NOMO-1 treated with dmso at 0.1 percent for 144 hours (cell line): ENCODE results near the gene ROR2.
A peak's percentile ranks its signal among the peaks of the same experiment; 100 is the strongest.
"Not testable (repeated sequence)": the region's sequence is repeated elsewhere in the genome, so short reads cannot be mapped to it uniquely, and the experiment has no call there.

Experiments used
- DNase-seq: peaks from one replicate; lab custom pipeline; 2025; ENCODE audit not compliant: unreplicated experiment; lab: John Stamatoyannopoulos, UW

The ROR2 gene

DNA sequence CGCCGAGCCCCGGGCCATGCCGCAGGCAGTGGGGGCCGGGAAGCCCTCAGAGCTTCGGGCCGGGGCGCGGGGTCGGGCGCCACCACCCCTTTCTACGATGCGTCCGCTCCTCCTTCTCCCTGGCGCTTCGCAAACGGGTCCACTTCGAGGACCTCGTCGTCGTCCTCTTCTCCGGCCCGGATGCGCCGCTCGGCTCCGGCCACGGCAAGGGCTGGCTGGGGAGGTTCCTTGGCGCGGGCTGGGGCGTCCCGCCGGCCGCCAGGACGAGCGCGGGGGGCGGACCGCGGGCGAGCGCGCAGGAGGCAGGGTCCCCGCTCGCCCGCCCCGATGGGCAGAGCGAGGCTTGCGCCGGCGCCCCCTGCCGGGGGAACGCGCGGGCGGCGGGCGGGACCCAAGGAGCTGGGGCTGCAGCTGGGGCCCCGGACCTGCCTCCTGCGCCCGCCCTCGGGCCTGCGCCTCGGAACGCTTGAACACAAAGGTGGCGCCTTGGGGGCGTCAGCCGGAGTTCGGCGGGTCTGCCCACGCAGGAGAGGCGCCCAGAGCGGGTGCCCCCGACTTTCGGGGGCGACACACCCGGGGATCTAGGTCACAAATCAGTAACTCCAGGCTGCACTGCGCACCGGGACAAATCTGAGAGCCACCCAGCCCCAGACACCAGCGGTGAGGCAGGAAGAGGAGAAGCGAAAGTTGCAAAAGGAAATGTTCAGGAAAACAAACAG lies at the start of gene ROR2:
Gene ROR2, minus strand, starts transcription at position 283 of the 719 bp plus-strand sequence.
- DNase-seq = peak; percentile 17

DNA sequence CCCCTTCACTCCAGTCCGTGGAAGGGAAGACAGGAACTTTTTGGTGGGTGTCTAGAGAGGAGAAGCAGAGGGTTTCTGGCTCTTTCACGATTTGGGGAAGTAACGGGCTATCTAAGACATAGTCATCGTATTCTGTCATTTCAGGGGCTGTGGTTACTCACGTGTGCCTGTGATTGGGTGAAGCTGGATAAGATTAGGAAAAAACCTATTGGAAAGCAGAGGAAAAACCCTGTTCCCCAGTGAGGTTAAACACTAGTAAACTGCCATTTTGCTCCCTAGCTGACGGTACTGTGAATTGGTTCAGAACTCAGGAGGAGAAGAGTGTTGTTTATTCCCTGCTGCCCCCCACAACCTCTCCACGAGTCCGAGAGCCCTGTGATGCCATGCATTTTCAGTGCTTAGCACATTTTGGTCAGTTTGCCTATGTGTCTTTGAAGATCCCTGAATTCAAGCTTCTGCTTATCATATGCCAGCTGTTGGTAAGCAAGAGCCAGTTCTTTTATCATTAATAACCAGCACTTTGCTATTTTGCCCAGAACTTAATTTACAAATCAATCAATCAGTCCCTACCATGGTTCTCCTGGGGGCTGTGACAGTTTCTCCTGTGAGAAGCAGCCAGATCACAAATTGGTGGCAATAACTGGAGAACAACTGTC lies 45.1 kb upstream of the ROR2 start:
- DNase-seq = no peak

DNA sequence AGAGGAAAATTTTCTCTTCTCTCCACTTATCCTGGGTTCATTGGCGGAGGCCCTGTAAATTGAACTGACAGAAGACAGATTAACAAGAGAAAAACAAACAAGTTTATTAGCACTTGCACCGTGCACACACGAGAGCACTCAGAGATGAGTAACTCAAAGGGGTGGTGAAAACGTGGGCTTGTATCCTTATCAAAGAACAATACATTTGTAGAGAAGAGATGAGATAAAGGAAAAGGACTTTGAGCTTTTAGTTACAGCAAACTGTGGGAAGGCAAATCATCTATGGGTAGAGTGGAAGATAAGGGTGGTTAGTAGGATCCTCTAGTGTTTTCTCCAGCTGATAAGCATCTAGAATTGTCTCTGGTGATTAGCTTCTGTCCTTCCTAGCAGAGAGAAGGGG lies 44.4 kb upstream of the ROR2 start:
- no peak for DNase-seq

DNA sequence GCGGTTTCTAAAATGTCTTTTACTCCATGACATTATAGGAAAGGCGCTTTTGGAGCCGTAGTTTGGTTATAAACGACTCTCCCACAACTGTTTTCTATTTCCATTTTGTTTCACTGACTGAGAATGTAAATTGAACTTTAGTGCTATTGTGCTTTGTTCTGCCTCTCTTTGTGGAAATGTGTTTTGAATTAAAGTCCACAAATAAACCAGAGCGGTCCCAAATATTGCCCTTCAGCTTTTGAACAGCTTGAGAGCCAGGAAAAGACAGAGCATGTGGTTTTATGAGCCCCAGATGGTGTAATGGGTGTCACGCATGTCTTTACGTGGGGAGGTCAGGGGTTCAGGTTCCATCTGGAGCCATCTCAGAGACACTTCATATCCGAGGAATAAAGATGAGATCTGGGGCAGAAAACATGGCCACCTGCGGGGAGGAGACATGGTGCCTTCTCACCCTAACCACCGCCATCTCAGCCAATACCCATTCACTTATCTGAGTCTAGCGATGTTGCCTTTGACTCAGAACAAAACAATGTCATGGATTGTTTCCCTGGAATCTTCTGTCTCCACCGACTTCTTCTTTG lies 42.5 kb upstream of the ROR2 start:
- no peak for DNase-seq

DNA sequence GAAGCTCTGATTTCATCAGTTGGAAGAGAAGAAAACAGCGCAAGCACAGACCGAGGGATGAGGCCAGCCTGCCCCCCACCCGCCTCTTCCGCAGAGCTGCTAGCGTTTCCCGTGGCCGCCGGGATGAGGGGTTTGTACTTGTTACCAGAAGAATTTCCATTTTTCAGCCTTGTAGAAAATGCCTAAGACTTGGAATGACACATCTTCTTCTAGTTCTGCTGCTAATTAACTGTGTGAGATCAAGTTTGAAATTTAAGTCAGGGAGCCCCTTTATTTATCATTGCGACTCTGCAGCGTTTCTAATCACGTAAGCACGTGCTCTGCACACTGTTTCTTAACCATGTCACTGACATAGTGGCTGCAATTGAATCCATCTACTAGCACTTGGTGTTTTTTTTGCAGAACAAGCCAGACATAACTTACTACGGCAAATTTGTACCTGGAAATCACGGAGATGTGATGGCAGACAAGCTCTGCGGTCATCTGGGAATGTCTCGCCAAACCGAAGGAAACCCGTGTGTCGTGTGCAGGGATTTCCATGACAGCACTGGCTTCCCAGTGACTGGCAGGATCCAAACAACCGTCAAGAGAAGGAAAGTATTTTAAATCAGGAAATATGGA lies 41.8 kb upstream of the ROR2 start:
- DNase-seq = no peak

DNA sequence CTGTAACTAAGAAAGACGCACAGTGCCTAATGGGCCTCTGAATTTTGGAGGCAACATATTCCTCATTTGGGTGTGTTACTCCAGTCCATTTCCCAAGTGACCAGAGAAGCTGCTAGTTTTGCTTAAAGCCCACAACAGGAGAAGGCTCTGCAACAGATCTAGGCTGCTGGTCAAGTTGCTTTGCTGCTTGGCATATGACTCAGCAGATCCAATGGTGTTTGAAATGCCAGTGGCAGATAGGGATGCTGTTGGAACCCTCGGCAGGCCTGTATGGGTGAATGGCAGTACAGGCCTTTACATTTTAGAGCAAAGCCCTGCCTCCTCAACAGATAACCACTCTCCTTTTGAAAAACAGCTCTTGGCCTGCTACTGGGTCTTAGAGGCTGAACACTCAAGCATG lies 36.2 kb upstream of the ROR2 start:
- no peak for DNase-seq

DNA sequence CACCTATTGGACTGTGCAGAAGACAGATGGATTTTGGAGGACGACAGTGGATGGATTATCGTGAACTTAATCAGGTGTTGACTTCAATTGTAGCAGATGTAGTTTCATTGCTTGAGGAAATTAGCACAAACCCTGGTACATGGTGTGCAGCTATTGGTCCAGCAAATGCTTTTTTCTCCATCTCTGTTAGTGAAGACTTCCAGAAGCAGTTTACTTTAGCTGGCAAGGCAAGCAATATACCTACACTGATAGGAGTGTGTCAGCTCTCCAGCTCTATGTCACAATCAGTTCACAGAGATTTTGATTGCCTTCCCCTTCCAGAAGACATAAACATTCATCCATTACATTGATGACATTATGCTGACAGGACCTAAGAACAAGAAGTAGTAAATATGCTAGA lies 35.7 kb upstream of the ROR2 start:
- no peak for DNase-seq

DNA sequence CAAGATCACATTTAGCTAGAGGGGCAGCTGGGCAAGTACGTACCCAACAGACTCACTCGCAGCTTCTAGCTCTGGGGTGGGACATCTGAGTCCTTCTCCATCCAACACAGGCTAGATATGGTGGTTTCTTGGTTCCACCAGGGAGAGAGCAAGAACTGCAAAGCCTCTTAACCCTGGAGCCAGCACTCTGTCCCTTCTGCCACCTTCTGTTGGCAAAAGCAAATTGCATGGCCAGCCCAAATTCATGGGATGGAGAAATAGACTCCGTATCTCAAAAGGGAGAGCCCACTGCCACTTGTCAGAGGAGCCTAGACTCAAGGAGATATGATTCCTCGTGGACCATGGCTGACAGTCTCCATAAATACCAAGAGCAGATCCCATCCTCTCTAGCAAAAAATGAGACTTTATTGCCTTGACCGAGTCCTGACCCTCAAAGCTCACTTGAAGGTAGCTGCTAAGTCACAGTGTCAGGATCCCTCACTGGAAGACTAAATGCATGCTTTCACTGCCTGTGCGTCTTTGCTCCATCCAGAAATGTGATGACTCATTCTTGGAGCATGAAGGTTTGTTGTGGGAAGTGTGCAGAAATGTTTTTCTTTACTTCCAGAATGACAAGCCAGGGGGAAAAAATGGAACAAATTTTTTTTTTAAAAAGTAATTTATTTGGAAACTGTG lies 28.8 kb upstream of the ROR2 start:
- DNase-seq = no peak

DNA sequence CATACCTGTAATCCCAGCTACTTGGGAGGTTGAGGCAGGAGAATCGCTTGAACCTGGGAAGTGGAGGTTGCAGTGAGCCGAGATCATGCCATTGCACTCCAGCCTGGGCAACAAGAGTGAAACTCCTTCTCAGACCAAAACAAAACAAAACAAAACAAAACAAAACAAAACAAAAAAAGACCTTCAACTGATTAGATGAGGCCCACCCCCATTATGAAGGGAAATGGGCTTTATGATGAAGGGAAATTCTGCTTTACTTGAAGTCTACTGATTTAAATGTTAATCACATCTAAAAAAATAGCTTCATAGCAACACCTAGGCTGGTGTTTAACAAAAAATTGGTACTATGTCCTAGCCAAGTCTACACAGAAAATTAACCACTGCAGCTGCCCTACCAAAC lies 25.2 kb upstream of the ROR2 start:
- DNase-seq = not testable (repeated sequence)

DNA sequence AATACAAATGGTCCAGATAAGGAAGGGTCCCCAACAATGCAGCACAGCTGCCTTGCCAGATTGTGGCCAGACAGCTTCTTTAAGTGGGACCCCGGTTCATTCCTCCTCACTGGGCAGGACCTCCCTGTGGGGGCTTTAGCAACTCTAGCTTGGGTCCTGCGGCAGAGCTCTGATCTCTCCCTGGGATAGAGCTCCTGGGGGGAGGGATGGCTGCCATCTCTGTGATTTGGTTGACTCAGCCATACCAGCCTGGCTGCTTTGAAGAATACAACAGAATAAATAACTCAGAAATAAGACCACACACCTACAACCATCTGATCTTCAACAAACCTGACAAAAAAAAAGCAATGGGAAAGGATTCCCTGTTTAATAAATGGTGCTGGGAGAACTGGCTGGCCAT lies 22.7 kb upstream of the ROR2 start:
- DNase-seq = no peak

DNA sequence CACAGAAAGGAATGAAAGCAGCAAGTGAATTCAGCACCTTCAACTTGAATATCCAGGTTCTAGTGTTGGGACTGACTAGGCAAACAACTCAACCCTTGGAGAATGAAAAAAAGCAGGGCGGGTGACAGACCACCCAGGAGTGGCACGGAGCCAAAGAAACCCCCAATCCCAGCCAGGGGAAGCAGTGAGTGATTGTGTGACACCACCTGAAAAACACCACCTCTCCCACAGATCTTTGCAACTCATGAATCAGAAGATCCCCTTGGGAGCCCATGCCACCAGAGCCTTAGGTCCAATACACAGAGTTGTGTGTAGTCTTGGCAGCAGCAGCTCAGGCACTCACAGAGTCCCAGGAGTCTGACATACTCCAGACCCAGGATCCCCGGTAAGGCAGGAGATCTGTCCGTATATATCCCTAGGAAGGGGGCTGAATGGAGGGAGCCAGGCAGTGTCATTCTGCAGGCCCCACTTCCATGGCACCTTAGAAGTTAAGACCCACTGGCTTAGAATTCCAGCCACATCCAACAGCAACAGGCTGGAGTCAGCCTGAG lies 22.1 kb upstream of the ROR2 start:
- no peak for DNase-seq

DNA sequence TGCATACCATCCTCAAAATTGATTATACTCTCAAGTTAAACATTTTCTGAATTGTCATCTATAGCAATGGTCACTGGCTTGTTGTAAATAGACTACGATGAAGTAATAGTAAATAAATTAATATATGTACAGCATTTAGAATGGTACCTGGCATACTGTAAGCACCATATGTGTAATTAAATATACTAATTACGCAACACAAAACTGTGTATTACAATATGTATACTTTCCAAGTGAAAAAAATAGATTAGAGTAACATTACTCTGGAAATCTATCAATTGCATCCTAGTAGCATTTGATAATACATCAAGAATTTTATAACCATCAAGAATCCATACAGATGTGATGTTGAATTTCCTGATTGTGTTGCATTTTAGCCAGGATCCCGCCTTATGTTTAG lies 17.2 kb upstream of the ROR2 start:
- DNase-seq = no peak

DNA sequence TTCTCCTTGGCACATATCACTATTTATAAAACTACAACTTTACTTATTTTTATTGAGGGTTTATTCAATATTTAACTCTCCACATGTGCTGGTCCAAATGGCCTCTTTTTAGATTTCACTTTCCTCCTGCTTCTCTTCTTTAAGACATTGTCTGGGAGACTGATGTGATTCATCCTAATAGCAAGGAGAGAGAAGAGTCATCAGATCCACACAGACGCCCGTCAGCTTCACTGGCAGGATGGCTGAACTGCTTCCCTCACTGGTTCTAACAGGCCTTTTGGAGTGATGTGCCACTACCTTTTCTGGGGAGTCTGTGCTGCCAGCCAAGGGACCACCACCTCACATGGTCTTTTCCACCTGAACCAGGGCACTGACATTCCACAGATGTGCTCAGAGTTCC lies 16.5 kb upstream of the ROR2 start:
- DNase-seq = no peak

DNA sequence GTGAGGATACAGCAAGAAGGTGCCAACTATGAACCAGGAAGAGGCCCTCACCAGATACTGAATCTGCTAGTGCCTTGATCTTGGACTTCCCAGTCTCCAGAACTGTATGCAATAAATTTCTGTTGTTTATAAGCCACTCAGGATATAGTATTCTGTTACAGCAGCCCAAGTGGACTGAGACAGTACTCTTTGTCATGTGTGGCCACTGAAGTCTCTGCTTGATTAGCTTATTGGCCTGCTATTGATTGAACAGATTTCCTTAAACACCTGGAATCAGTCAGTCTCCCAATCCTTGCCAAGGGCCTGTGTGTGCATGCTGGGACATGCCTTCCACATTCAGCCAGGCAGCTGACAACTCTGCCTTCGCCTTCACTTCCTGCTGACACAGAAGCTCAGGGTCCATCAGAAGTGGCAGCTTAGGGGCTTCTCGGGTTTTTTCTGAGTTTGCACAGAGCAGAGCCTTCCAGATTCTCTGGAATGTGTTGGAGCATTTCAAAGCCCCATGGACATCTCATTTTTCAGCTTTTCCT lies 13.7 kb upstream of the ROR2 start:
- no peak for DNase-seq

DNA sequence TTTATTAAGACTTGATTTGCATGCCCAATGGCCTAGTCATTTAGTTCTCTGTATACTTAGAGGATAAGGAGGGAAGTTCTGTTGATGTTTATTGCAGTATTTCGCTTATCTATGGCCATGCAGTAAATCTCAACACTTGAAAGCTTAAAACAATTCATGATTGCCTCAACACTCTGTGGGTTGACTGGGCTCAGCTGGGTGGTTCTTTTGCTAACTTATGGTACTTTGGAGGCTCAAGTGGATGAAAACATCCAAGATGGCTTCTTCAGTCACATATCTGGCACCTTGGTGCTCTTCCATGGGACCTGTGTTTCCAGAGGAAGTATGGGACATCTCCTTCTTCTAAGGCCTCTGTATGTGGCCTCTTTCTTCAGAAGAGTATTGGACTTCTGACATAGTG lies 10.3 kb upstream of the ROR2 start:
- DNase-seq = no peak

DNA sequence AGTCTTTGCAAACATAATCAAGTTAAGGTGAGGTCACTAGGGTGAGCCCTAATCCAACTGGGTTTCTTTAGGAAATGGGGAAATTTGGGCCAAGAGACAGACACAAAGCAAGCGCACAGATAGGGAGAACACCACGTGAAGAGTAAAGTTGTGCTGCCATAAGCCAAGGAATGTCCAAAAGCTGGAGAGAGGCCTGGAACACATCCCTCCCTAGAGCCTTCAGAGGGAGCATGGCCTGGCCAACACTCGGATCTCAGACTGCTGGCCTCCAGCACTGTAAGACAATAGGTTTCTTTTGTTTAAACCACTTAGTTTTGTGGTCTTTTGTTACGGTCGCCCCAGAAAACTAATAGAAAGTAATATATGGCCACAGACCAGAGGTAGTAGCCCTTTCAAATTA lies 8.1 kb upstream of the ROR2 start:
- DNase-seq = no peak

DNA sequence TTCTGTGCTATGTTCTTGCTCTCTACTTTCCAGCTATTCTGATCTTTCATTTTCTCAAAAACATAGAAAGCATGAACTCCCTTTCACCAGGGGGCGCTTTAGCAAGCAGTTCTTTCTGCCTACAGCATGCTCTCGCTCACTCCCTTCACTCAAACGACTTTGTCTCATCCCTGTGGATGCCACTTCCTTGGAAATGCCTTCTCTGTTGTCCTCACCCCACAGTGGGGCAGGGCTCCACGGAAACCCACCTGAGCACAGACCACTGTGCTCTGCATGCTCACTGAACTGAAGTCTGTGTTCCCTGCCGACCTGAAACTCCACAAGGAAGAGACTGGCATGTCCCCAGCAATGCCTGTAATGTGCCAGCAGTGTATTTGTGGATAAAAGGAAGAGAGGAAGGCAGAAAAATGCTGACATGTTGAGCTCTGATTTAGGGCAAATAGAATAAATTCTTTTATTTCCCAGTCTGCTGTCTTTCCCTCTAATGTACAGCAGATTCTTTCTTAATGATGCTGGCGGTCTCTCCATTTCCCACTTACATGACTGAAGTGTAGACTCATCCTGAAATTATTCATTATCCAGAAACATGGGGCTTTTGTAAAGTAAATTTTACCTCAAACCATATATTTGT lies 4.9 kb upstream of the ROR2 start:
- no peak for DNase-seq

DNA sequence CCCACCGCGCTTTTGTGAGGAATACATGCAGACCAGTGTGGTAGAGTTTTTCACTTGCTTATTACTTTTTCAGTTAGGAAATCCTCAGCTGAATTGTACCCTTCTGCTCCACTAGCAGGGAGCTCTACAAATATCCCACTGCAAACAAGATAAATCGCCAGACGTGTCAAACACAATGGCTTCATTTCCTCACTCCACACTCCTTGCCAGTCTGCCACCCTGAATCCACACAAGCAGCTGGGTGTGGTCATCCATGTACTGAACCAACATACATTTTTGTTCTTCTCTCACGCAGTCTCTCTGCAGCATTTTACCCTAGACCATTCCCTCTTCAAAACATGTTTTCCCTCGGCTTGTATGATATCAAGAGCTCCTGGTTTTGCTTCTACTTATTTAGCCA lies 3.7 kb upstream of the ROR2 start:
- no peak for DNase-seq

DNA sequence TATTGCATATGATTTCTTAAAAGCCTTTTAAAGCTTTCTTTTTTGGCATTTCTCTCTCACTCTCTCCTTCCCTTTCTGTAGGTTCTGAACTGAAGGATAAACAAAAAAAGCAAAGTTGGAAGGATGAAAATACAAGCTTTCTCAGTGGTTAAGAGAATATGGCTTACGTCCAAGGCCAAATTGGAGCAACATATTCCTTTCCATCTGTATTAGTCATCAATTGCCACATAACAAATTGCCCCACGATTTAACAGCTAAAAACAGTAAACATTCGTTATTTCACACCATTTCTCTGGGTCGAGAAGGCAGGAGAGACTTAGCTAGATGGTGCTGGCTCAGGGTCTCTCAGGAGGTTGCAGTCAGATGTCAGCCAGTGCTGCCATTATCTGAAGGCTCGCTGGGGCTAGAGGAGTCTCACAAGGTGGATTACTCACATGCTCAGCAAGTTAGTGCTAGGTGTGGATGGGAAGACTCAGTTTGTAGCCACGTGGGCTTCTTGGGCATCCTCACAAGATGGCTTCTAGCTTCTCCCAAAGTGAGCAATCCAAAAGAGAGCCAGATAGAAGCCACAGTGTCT lies 2.0 kb upstream of the ROR2 start:
- DNase-seq = no peak

DNA sequence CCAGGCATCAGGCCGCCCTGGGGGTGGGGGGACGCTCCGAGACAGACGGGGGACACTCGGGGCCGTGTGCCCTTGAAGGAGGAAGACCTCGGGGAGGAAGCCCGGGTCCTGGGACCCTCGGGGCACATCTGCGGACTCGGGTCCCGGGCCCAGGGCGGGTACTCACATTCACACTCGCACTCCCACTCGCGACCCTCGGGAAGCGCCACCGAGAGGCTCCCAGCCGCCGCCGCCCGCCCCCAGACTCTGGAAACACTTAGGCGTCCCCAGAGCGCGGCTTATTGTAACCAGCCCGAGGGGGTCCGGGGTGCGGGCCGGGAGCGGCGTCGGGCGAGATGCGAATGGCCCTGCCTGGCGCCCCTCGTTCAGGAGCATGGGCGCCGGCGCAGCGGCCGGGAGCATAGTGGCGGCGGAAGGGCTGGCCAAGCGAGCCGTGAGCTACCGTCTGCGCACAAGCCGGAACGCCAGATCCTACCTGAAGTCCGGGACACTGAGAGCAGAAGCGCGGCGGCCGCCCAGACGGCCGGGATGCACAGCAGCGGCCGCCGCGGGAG lies 559 bp downstream of the ROR2 start:
- DNase-seq = no peak
